Memory B cell (primary cell): ENCODE results near the gene ABAT.

Source experiments
- ATAC-seq: fragments of 150-1000 bp; cut with Tn5 transposase; 2 replicates; pipeline ENCODE4 v1.10.0; 2021; ENCODE audit warnings: low read depth, mild to moderate bottlenecking, moderate library complexity
- DNase-seq, 2 donors: peaks; one replicate each; pipeline ENCODE4 v3.0.0; 2022; ENCODE audit warnings: low spot score in 2 of 2
- H3K27ac Mint-ChIP-seq: one replicate; pipeline ENCODE4 v1.8.0; 2022; ENCODE audit warnings: mild to moderate bottlenecking, moderate library complexity, mixed read lengths
- H3K27me3 Mint-ChIP-seq: one replicate; pipeline ENCODE4 v1.8.0; 2022; ENCODE audit warnings: mixed read lengths
- H3K36me3 Mint-ChIP-seq: one replicate; pipeline ENCODE4 v1.8.0; 2022; ENCODE audit warnings: mild to moderate bottlenecking, mixed read lengths
- H3K4me1 Mint-ChIP-seq: one replicate; pipeline ENCODE4 v1.8.0; 2022; ENCODE audit warnings: mixed read lengths
- H3K4me3 Mint-ChIP-seq: one replicate; pipeline ENCODE4 v1.8.0; 2022; ENCODE audit warnings: mild to moderate bottlenecking, moderate library complexity, mixed read lengths
- H3K9me3 Mint-ChIP-seq: one replicate; pipeline ENCODE4 v1.8.0; 2022; ENCODE audit warnings: mixed read lengths

ABAT gene

GRCh38 chr16:8725513-8726178 is 51.2 kb downstream of the ABAT start:
- no peak for ATAC-seq
- H3K36me3 Mint-ChIP-seq: peaks cover 3% of the 10 kb centered on the region
- H3K27ac Mint-ChIP-seq: no peak overlapping the region
- H3K27me3 Mint-ChIP-seq: no peaks in the 10 kb centered on the region
- DNase-seq: no peak
- H3K4me3 Mint-ChIP-seq: no peak overlapping the region
- no peaks in the 10 kb centered on the region for H3K9me3 Mint-ChIP-seq
- H3K4me1 Mint-ChIP-seq: peaks cover 29% of the 10 kb centered on the region

GRCh38 chr16:8727131-8727806 is 52.9 kb downstream of the ABAT start:
- H3K4me1 Mint-ChIP-seq: peaks cover 29% of the 10 kb centered on the region
- H3K36me3 Mint-ChIP-seq: peaks cover 3% of the 10 kb centered on the region

GRCh38 chr16:8727857-8728618 is 53.6 kb downstream of the ABAT start:
- ATAC-seq (no peak), DNase-seq (no peak)
- H3K4me1 Mint-ChIP-seq: peaks cover 29% of the 10 kb centered on the region
- peaks cover 3% of the 10 kb centered on the region for H3K36me3 Mint-ChIP-seq
- H3K27ac Mint-ChIP-seq: no peak overlapping the region
- H3K9me3 Mint-ChIP-seq: no peaks in the 10 kb centered on the region
- H3K4me3 Mint-ChIP-seq: no peak overlapping the region
- H3K27me3 Mint-ChIP-seq: no peaks in the 10 kb centered on the region

More at GRCh38 chr16:8727131-8727806, 52.9 kb downstream of the ABAT start:
- no peak for ATAC-seq
- no peak overlapping the region for H3K27ac Mint-ChIP-seq
- DNase-seq: no peak
- H3K9me3 Mint-ChIP-seq: no peaks in the 10 kb centered on the region
- H3K4me3 Mint-ChIP-seq: no peak overlapping the region
- no peaks in the 10 kb centered on the region for H3K27me3 Mint-ChIP-seq

GRCh38 chr16:8729779-8730334 is 55.4 kb downstream of the ABAT start:
- peak overlapping the region; percentile 22 for H3K27ac Mint-ChIP-seq
- ATAC-seq: peak; percentile 100

DNA sequence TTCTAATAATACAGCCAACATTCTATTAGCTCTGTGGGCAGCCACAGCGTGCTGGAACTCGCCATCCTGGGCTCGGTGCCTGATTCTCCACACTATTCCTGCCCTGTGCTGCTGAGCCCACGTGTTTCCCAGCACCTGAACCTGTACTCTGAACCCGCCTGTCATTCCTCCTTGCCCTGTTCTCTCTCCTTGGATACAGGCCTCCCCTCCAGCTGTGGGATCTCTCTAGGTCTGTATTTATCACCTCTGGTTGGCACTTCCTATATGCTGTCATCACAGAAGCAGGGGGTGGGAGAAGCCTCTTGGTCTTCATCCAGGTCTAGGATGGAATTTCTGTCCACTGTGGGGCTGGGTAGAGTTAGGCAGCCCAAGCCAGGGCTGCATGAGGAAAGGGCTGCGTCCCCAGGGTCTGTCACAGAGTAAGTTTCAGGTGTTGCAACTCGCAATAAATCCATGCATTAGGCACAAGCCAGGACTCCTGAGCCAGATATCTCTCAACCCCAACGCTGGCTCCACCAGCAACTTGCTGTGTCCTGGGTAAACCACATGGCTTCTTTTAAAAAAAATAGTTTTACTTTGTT is 56.0 kb downstream of the ABAT start:
- Mint-ChIP-seq H3K4me1 (peaks cover 29% of the 10 kb centered on the region), H3K4me3 (peak overlapping the region; percentile 70), H3K27me3 (no peaks in the 10 kb centered on the region), H3K27ac (peak overlapping the region; percentile 22), H3K36me3 (peaks cover 3% of the 10 kb centered on the region), H3K9me3 (no peaks in the 10 kb centered on the region)
- no peak for DNase-seq
- ATAC-seq: no peak

More at GRCh38 chr16:8729779-8730334, 55.4 kb downstream of the ABAT start:
- Mint-ChIP-seq H3K4me3 (peak overlapping the region; percentile 70), H3K27me3 (no peaks in the 10 kb centered on the region), H3K9me3 (no peaks in the 10 kb centered on the region), H3K36me3 (peaks cover 5% of the 10 kb centered on the region), H3K4me1 (peaks cover 29% of the 10 kb centered on the region)
- DNase-seq: peak; percentile 38 to 54

DNA sequence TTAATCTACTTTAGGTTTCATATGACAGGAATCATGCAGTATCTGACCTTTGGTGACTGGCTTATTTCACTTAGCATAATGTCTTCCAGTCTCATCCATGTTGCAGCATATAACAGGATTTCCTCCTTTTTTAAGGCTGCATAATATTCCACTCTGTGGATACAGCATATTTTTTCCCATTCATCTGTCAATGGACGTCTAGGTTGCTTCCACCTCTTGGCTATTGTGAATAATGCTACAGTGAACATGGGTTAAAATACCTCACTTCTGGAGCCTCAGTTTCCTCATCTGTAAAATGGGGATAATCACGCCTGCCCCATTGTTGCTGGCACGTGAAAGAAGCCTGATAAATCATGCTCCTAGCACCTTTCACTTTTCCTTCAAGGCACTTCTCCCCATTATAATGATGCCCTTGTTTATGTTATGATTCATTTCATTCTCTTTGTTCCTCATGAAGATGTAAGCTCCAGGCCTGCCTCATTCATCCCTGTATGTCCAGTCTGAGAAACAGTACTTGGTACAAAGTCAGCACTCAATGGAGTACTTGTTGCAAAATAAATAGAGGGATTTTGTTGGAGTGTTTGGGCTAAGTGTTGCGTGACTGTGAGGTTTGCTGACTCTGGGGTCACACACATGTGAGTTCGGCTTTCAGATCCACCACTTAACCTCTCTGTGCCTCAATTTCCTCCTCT is 59.6 kb downstream of the ABAT start:
- Mint-ChIP-seq H3K4me1 (peaks cover 14% of the 10 kb centered on the region), H3K9me3 (no peaks in the 10 kb centered on the region), H3K27ac (no peak overlapping the region), H3K27me3 (no peaks in the 10 kb centered on the region), H3K4me3 (no peak overlapping the region), H3K36me3 (peaks cover 6% of the 10 kb centered on the region)
- DNase-seq (no peak), ATAC-seq (no peak)

DNA sequence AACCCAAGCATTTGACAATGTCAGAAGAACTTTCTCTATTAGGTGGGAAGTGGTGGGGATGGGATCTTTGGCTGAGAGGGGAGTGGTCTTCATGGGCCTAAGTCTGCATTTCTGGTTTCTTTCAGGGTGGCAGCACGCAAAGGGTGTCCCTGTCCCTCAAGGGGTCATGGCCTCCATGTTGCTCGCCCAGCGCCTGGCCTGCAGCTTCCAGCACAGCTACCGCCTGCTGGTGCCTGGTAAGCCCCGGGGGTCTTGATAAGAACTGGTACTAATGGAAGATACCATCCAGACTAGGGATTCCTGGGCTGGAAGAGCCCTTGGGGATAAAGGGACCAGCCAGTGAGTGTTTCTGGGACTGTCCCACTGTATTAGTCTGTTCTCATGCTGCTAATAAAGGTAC is 61.2 kb downstream of the ABAT start:
- peaks cover 5% of the 10 kb centered on the region for H3K4me1 Mint-ChIP-seq
- no peak overlapping the region for H3K4me3 Mint-ChIP-seq
- no peaks in the 10 kb centered on the region for H3K27me3 Mint-ChIP-seq
- H3K36me3 Mint-ChIP-seq: peaks cover 6% of the 10 kb centered on the region
- no peak overlapping the region for H3K27ac Mint-ChIP-seq
- H3K9me3 Mint-ChIP-seq: no peaks in the 10 kb centered on the region
- ATAC-seq (no peak), DNase-seq (no peak)

- no peaks in the 10 kb centered on the region for H3K27me3 Mint-ChIP-seq
- no peak overlapping the region for H3K4me3 Mint-ChIP-seq
- H3K27ac Mint-ChIP-seq: no peak overlapping the region
- H3K36me3 Mint-ChIP-seq: peaks cover 6% of the 10 kb centered on the region
- ATAC-seq: no peak
- DNase-seq: no peak
- H3K4me1 Mint-ChIP-seq: peaks cover 1% of the 10 kb centered on the region
- no peaks in the 10 kb centered on the region for H3K9me3 Mint-ChIP-seq
Measured at GRCh38 chr16:8736123-8736668, 61.8 kb downstream of the ABAT start.

DNA sequence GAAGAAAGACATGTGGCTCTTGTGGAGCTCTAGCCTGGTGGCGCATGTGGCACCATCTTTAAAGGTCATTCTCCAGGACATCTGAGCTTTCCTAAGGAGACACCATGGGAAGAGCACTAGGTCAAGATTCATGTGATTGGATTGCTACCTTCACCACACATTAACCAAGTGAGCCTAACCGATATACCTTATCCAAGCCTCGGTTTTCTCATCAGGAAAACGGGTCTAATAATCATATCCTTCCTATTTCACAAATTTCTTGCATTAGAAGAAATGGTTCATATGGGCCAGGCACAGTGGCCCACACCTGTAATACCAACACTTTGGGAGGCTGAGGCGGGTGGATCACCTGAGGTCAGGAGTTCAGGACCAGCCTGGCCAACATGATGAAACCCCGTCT is 64.7 kb downstream of the ABAT start:
- H3K4me1 Mint-ChIP-seq: no peaks in the 10 kb centered on the region
- no peak for ATAC-seq
- H3K4me3 Mint-ChIP-seq: no peak overlapping the region
- no peaks in the 10 kb centered on the region for H3K9me3 Mint-ChIP-seq
- no peak overlapping the region for H3K27ac Mint-ChIP-seq
- H3K36me3 Mint-ChIP-seq: peaks cover 9% of the 10 kb centered on the region
- H3K27me3 Mint-ChIP-seq: no peaks in the 10 kb centered on the region
- no peak for DNase-seq

GRCh38 chr16:8739989-8740704 is 65.7 kb downstream of the ABAT start:
- no peaks in the 10 kb centered on the region for H3K4me1 Mint-ChIP-seq
- H3K9me3 Mint-ChIP-seq: no peaks in the 10 kb centered on the region
- H3K36me3 Mint-ChIP-seq: peaks cover 8% of the 10 kb centered on the region
- H3K27me3 Mint-ChIP-seq: no peaks in the 10 kb centered on the region
- no peak overlapping the region for H3K4me3 Mint-ChIP-seq
- DNase-seq: no peak
- no peak overlapping the region for H3K27ac Mint-ChIP-seq
- no peak for ATAC-seq

DNA sequence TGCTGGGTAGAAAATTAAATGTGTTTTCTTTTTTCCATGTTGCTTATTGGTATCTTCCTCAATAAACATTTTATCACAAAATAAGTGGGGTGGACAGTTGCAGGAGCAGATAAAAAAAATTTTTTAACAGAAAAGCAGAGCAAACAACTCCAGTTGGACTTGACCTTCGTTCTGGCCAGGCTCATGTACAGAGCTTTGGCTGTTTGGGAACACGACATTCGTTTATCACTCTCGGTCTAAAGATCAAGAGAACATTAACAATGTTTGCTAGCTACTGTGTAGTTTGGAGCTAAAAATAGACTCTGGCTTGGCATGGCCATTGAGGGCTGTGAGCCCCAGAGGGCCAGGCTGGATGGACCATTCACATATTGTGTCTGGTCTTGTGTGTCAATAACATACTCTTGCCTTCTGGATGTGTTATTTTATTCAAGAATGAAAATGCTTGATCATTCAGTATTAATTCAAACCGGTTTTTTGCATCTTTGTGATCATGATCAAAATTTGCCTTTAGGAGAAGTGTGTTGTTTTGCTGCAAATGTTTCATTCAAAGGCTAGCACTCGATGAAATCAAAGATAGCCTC is 66.4 kb downstream of the ABAT start:
- H3K4me1 Mint-ChIP-seq: no peaks in the 10 kb centered on the region
- no peak for DNase-seq
- H3K27me3 Mint-ChIP-seq: no peaks in the 10 kb centered on the region
- no peaks in the 10 kb centered on the region for H3K9me3 Mint-ChIP-seq
- peaks cover 7% of the 10 kb centered on the region for H3K36me3 Mint-ChIP-seq
- H3K27ac Mint-ChIP-seq: no peak overlapping the region
- no peak for ATAC-seq
- H3K4me3 Mint-ChIP-seq: no peak overlapping the region

GRCh38 chr16:8741636-8742035 is 67.2 kb downstream of the ABAT start:
- ATAC-seq: no peak
- no peak overlapping the region for H3K27ac Mint-ChIP-seq
- H3K4me3 Mint-ChIP-seq: no peak overlapping the region
- DNase-seq: no peak
- H3K36me3 Mint-ChIP-seq: peaks cover 3% of the 10 kb centered on the region
- H3K9me3 Mint-ChIP-seq: no peaks in the 10 kb centered on the region
- no peaks in the 10 kb centered on the region for H3K27me3 Mint-ChIP-seq
- no peaks in the 10 kb centered on the region for H3K4me1 Mint-ChIP-seq
